Spleen (tissue), 7 donors: ENCODE measurements around the gene SKAP2.

ENCODE experiments used
- CTCF ChIP-seq, 11 experiments: fragments of 200-600 bp in 7 of 11; fragments of 450-650 bp in 4 of 11; sonication (generic) in 4 of 11; IDR thresholded peaks in 8 of 11; conservative IDR thresholded peaks in 3 of 11; 1 replicate in 7 of 11; 2 replicates in 4 of 11; pipeline versions ENCODE4 v1.4.0 to v1.8.0; 2016 to 2021; ENCODE audit warnings: antibody characterized with exemption in 11 of 11, inconsistent platforms in 4 of 11, mild to moderate bottlenecking in 1 of 11
- POLR2A ChIP-seq, 3 donors: fragments of 450-650 bp; IDR thresholded peaks; one replicate each; pipeline ENCODE4 v1.5.1; 2017; ENCODE audit warnings: antibody characterized with exemption in 3 of 3, mild to moderate bottlenecking in 1 of 3
- POLR2AphosphoS5 ChIP-seq, 3 donors: sonication (generic); formaldehyde crosslinking; IDR thresholded peaks; one replicate each; pipeline ENCODE4 v1.5.1; 2017; ENCODE audit warnings: antibody characterized with exemption in 3 of 3
- donor health status: DM: no; HTN: no; CAD: no; lungs with moderate emphysema.
- donor health status: DM: no; HTN: no; CAD: no.
- donor health status: DM: no; HTN: no; CAD: no.

- TF ChIP-seq CTCF (IDR thresholded peaks at IDR 0.05 in 8 of 11, conservative IDR thresholded peaks at IDR 0.05 in 3 of 11) (no peak), POLR2A (IDR thresholded peaks at IDR 0.05) (no peak), POLR2AphosphoS5 (IDR thresholded peaks at IDR 0.05) (no peak)
Measured at GRCh38 chr7:26620352-26620751, 244.0 kb downstream of the SKAP2 start.
